Skeletal muscle satellite cell (primary cell): ENCODE results near the gene MAP2K1.
A peak's percentile ranks its signal among the peaks of the same experiment; 100 is the strongest.
"Not testable (repeated sequence)": the region's sequence is repeated elsewhere in the genome, so short reads cannot be mapped to it uniquely, and the experiment has no call there.

ENCODE experiments used
- H3K27me3 ChIP-seq: 2 replicates; pipeline ENCODE4 v1.7.0; 2013; ENCODE audit warnings: low read length; ENCODE audit not compliant: control insufficient read depth, insufficient read depth
- H3K36me3 ChIP-seq: 2 replicates; pipeline ENCODE4 v1.7.0; 2013; ENCODE audit warnings: mild to moderate bottlenecking, control low read depth, low read length; ENCODE audit not compliant: insufficient read depth
- H3K4me1 ChIP-seq: 2 replicates; pipeline ENCODE4 v1.7.0; 2013; ENCODE audit warnings: low read length; ENCODE audit not compliant: control insufficient read depth, insufficient read depth
- H3K4me2 ChIP-seq: 2 replicates; pipeline ENCODE4 v1.7.0; 2013; ENCODE audit warnings: mild to moderate bottlenecking, low read length
- H3K4me3 ChIP-seq: 2 replicates; pipeline ENCODE4 v1.7.0; 2013; ENCODE audit warnings: low read length
- H3K9ac ChIP-seq: 2 replicates; pipeline ENCODE4 v1.7.0; 2013; ENCODE audit warnings: mild to moderate bottlenecking, low read depth, low read length, moderate library complexity
- H3K9me3 ChIP-seq: replicated peaks from 2 replicates; pipeline ENCODE4 v1.7.0; 2013; ENCODE audit warnings: mild to moderate bottlenecking, control low read depth, low read length

The MAP2K1 gene

GRCh38 chr15:66378814-66379430 is 7.8 kb upstream of the MAP2K1 start:
- Histone ChIP-seq H3K9me3 (no peaks in the 10 kb centered on the region), H3K36me3 (no peaks in the 10 kb centered on the region), H3K9ac (no peak overlapping the region), H3K4me1 (no peaks in the 10 kb centered on the region), H3K27me3 (no peaks in the 10 kb centered on the region), H3K4me3 (no peak overlapping the region), H3K4me2 (no peak overlapping the region)

GRCh38 chr15:66381376-66381775 is 5.3 kb upstream of the MAP2K1 start:
- H3K4me2 ChIP-seq, H3K36me3 ChIP-seq, H3K4me1 ChIP-seq, H3K9me3 ChIP-seq, H3K4me3 ChIP-seq, H3K9ac ChIP-seq, H3K27me3 ChIP-seq: not testable (repeated sequence)

GRCh38 chr15:66387163-66388042 is 691 bp downstream of the MAP2K1 start:
- no peaks in the 10 kb centered on the region for H3K36me3 ChIP-seq
- H3K4me1 ChIP-seq: peaks cover 37% of the 10 kb centered on the region
- H3K9me3 ChIP-seq: no peaks in the 10 kb centered on the region
- peak overlapping the region; percentile 89 for H3K9ac ChIP-seq
- peak overlapping the region; percentile 96 for H3K4me2 ChIP-seq
- H3K4me3 ChIP-seq: peak overlapping the region; percentile 94
- H3K27me3 ChIP-seq: no peaks in the 10 kb centered on the region

GRCh38 chr15:66388043-66388363 is 1.3 kb downstream of the MAP2K1 start:
- Histone ChIP-seq H3K4me1 (peaks cover 37% of the 10 kb centered on the region), H3K9me3 (no peaks in the 10 kb centered on the region), H3K4me3 (peak overlapping the region; percentile 94), H3K4me2 (peak overlapping the region; percentile 96), H3K27me3 (no peaks in the 10 kb centered on the region), H3K9ac (peak overlapping the region; percentile 89), H3K36me3 (no peaks in the 10 kb centered on the region)

GRCh38 chr15:66388576-66388975 is 1.9 kb downstream of the MAP2K1 start:
- Histone ChIP-seq H3K9ac (peak overlapping the region; percentile 89), H3K36me3 (no peaks in the 10 kb centered on the region), H3K27me3 (no peaks in the 10 kb centered on the region), H3K9me3 (no peaks in the 10 kb centered on the region), H3K4me1 (peaks cover 37% of the 10 kb centered on the region), H3K4me3 (peak overlapping the region; percentile 94), H3K4me2 (peak overlapping the region; percentile 96)

GRCh38 chr15:66389098-66389858 is 2.6 kb downstream of the MAP2K1 start:
- Histone ChIP-seq H3K4me2 (peak overlapping the region; percentile 96), H3K36me3 (no peaks in the 10 kb centered on the region), H3K27me3 (no peaks in the 10 kb centered on the region), H3K4me3 (no peak overlapping the region), H3K9ac (no peak overlapping the region), H3K4me1 (peaks cover 37% of the 10 kb centered on the region), H3K9me3 (no peaks in the 10 kb centered on the region)

- Histone ChIP-seq H3K27me3 (no peaks in the 10 kb centered on the region), H3K9ac (no peak overlapping the region), H3K4me3 (peak overlapping the region; percentile 4), H3K36me3 (no peaks in the 10 kb centered on the region), H3K4me2 (peak overlapping the region; percentile 49), H3K4me1 (peaks cover 37% of the 10 kb centered on the region), H3K9me3 (no peaks in the 10 kb centered on the region)
Observed at GRCh38 chr15:66389859-66390381, 3.2 kb downstream of the MAP2K1 start.

GRCh38 chr15:66390678-66391077 is 4.0 kb downstream of the MAP2K1 start:
- Histone ChIP-seq H3K4me2 (peak overlapping the region; percentile 49), H3K27me3 (no peaks in the 10 kb centered on the region), H3K4me1 (peaks cover 37% of the 10 kb centered on the region), H3K9ac (no peak overlapping the region), H3K9me3 (no peaks in the 10 kb centered on the region), H3K4me3 (peak overlapping the region; percentile 19), H3K36me3 (no peaks in the 10 kb centered on the region)

GRCh38 chr15:66393037-66393436 is 6.3 kb downstream of the MAP2K1 start:
- H3K9me3 ChIP-seq, H3K36me3 ChIP-seq, H3K27me3 ChIP-seq, H3K9ac ChIP-seq, H3K4me2 ChIP-seq, H3K4me3 ChIP-seq: not testable (repeated sequence)
- peaks cover 31% of the 10 kb centered on the region for H3K4me1 ChIP-seq

GRCh38 chr15:66394472-66394871 is 7.8 kb downstream of the MAP2K1 start:
- H3K9me3 ChIP-seq: no peaks in the 10 kb centered on the region
- H3K9ac ChIP-seq: no peak overlapping the region
- no peak overlapping the region for H3K4me3 ChIP-seq
- no peak overlapping the region for H3K4me2 ChIP-seq
- peaks cover 2% of the 10 kb centered on the region for H3K36me3 ChIP-seq
- no peaks in the 10 kb centered on the region for H3K27me3 ChIP-seq
- H3K4me1 ChIP-seq: peaks cover 22% of the 10 kb centered on the region

GRCh38 chr15:66394915-66395314 is 8.2 kb downstream of the MAP2K1 start:
- Histone ChIP-seq H3K27me3 (no peaks in the 10 kb centered on the region), H3K36me3 (peaks cover 2% of the 10 kb centered on the region), H3K4me2 (no peak overlapping the region), H3K9me3 (no peaks in the 10 kb centered on the region), H3K4me3 (no peak overlapping the region), H3K9ac (no peak overlapping the region), H3K4me1 (peaks cover 19% of the 10 kb centered on the region)
